T-cell (primary cell): ENCODE results near the gene EPB41L2. TPM values are rescaled to one million over a fixed set of nuclear protein-coding genes. Genes with fewer than 3 reads are reported as not detected.
"Not testable (repeated sequence)": the region's sequence is repeated elsewhere in the genome, so short reads cannot be mapped to it uniquely, and the experiment has no call there.

Source experiments
- ATAC-seq, 4 experiments: fragments of 200-7000 bp in 3 of 4; fragments of 150-1000 bp in 1 of 4; cut with Tn5 transposase; replicated peaks in 1 of 4; 1 replicate in 3 of 4; 2 replicates in 1 of 4; pipeline ENCODE4 v1.10.0; 2021; ENCODE audit warnings: moderate library complexity in 3 of 4, mild to moderate bottlenecking in 2 of 4, moderate number of reproducible peaks in 1 of 4
- CTCF ChIA-PET, 2 donors: fragments of 300-600 bp; sonication (Branson Sonifier 250); formaldehyde crosslinking; loops; one replicate each; lab custom pipeline; 2022; ENCODE audit warnings: antibody characterized with exemption in 2 of 2; lab: Charles Lee
- POLR2A ChIA-PET, 2 donors: fragments of 300-600 bp; sonication (Branson Sonifier 250); formaldehyde crosslinking; loops; one replicate each; lab custom pipeline; 2022; ENCODE audit warnings: antibody characterized with exemption in 2 of 2; lab: Charles Lee
- DNase-seq, 35 experiments: peaks; one replicate each; pipeline versions ENCODE4 v3.0.0 to v3.0.0-alpha.2; 2013 to 2023
- H3K27ac ChIP-seq: one replicate; pipeline ENCODE4 v1.5.1; 2013; ENCODE audit warnings: low read length
- H3K27me3 ChIP-seq, 2 experiments: replicated peaks in 1 of 2; 1 replicate in 1 of 2; 2 replicates in 1 of 2; pipeline versions ENCODE4 v1.6.1 to v1.7.0; 2013; ENCODE audit warnings: low read length in 1 of 2, mixed read lengths in 1 of 2; ENCODE audit not compliant: control insufficient read depth in 2 of 2, insufficient read depth in 2 of 2; ENCODE audit errors: extremely low read depth in 1 of 2
- H3K36me3 ChIP-seq, 2 donors: 1 replicate in 1 of 2; 2 replicates in 1 of 2; pipeline versions ENCODE4 v1.6.1 to v1.7.0; 2013; ENCODE audit warnings: low read length in 1 of 2; ENCODE audit not compliant: control insufficient read depth in 2 of 2, insufficient read depth in 1 of 2; ENCODE audit errors: extremely low read depth in 1 of 2
- H3K4me1 ChIP-seq, 2 experiments: 1 replicate in 1 of 2; 2 replicates in 1 of 2; pipeline versions ENCODE4 v1.6.1 to v1.7.0; 2013; ENCODE audit warnings: low read length in 2 of 2, mixed read lengths in 1 of 2; ENCODE audit not compliant: insufficient read depth in 2 of 2, control insufficient read depth in 1 of 2; ENCODE audit errors: extremely low read depth in 1 of 2
- H3K4me3 ChIP-seq, 2 donors: 1 replicate in 1 of 2; 2 replicates in 1 of 2; pipeline versions ENCODE4 v1.5.1 to v1.7.0; 2013; ENCODE audit warnings: mild to moderate bottlenecking in 2 of 2, low read length in 1 of 2, moderate library complexity in 1 of 2; ENCODE audit not compliant: control insufficient read depth in 1 of 2; ENCODE audit errors: extremely low read depth in 1 of 2
- H3K9me3 ChIP-seq: 2 replicates; pipeline ENCODE4 v1.7.0; 2013
- H3K27ac Mint-ChIP-seq, 2 donors: one replicate each; pipeline ENCODE4 v1.8.0; 2020 to 2021; ENCODE audit warnings: mild to moderate bottlenecking in 2 of 2, mixed read lengths in 2 of 2
- H3K27me3 Mint-ChIP-seq, 2 donors: one replicate each; pipeline ENCODE4 v1.8.0; 2021 to 2022; ENCODE audit warnings: mixed read lengths in 2 of 2
- H3K36me3 Mint-ChIP-seq: one replicate; pipeline ENCODE4 v1.8.0; 2021; ENCODE audit warnings: mixed read lengths
- H3K4me1 Mint-ChIP-seq, 3 donors: one replicate each; pipeline ENCODE4 v1.8.0; 2020 to 2022; ENCODE audit warnings: mixed read lengths in 3 of 3, mild to moderate bottlenecking in 1 of 3
- H3K4me3 Mint-ChIP-seq, 3 donors: one replicate each; pipeline ENCODE4 v1.8.0; 2020 to 2022; ENCODE audit warnings: mild to moderate bottlenecking in 3 of 3, mixed read lengths in 3 of 3, moderate library complexity in 3 of 3
- H3K9me3 Mint-ChIP-seq, 3 donors: one replicate each; pipeline ENCODE4 v1.8.0; 2020 to 2022; ENCODE audit warnings: mixed read lengths in 3 of 3
- WGBS: methylation state at CpG from one replicate; pipeline ENCODE4 v1.1.5; 2013; ENCODE audit warnings: missing lambda C conversion rate; ENCODE audit not compliant: insufficient coverage; 5-methylcytosine and 5-hydroxymethylcytosine counted together
- total RNA-seq, 35 experiments: library from RNA in 6 of 35; stranded (reverse) in 6 of 35; fragments of 120-200 nt in 1 of 35; gene quantifications; one replicate each; pipeline versions ENCODE4 v1.2.1 to v1.2.4 and lab custom pipeline; 2013 to 2026

Gene EPB41L2
- total RNA-seq, 5 donors from 2014 or later (not counting 1 experiment from before 2014, with no cell fraction given) = 11.1 to 15.0 (median 13.6) TPM

DNA sequence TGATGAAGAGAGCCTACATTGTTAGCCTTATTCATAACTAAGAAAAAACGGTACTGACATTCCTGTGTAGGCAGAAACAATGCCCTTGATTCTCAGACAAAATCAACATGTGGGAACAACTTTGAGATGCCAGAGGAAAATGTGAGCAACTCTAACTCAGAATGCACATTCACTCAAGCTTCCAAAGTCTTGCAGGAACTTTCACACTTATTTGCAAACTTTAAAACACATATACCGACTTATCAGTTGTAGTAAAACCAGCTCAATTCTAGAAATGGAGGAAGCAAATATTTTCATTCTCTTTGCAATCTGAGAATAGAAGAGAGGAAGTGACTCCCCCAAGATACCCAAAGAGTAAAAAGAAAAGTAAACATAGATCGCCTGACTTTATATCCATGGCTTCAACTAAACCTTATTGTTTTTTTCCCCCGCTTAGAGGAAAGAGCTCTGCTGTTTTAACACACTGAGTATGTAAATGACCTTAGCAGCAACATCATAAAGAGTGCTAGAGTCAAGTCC is 117.6 kb downstream of the EPB41L2 start:
- H3K27ac ChIP-seq = no peak overlapping the region
- H3K9me3 Mint-ChIP-seq = no peaks in the 10 kb centered on the region
- no peak overlapping the region for H3K27ac Mint-ChIP-seq
- H3K36me3 Mint-ChIP-seq = peaks cover 17% of the 10 kb centered on the region
- 75% methylated on average over 2 of the region's 4 CpGs for WGBS
- no peaks in the 10 kb centered on the region for H3K27me3 Mint-ChIP-seq
- H3K4me3 ChIP-seq = no peak overlapping the region
- H3K27me3 ChIP-seq = no peaks in the 10 kb centered on the region
- H3K9me3 ChIP-seq = no peaks in the 10 kb centered on the region
- ChIA-PET POLR2A (no interaction called here), CTCF (no interaction called here)
- no peaks in the 10 kb centered on the region for H3K36me3 ChIP-seq
- H3K4me3 Mint-ChIP-seq = no peak overlapping the region
- H3K4me1 ChIP-seq = no peaks in the 10 kb centered on the region
- no peaks in the 10 kb centered on the region for H3K4me1 Mint-ChIP-seq
- ATAC-seq (no peak), DNase-seq (no peak)

DNA sequence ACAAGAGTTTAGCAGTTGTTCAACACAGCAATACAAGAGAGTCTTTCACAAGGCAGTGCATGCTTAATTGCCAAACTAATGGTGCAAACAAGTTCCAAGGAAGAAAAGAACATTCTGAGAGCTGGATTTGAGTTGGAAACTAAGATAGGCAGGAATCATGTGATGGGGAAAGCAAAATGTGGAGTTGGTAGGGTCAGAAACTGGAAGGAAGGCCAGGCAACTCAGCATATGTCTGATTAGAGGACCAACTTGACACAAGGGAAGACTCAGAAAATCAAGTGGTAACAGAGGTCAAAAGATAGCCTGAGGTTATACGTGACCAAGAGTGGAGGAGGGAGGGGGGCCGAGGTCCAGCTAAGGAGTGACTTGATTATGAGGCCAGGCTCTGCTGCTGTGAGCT is 118.6 kb downstream of the EPB41L2 start:
- DNase-seq (no peak), ATAC-seq (no peak)
- no CpG with 5 or more reads among the region's 2 CpGs for WGBS
- H3K4me3 Mint-ChIP-seq = no peak overlapping the region
- ChIA-PET CTCF (no interaction called here), POLR2A (no interaction called here)
- no peaks in the 10 kb centered on the region for H3K27me3 Mint-ChIP-seq
- Histone ChIP-seq H3K27me3 (no peaks in the 10 kb centered on the region), H3K9me3 (no peaks in the 10 kb centered on the region), H3K27ac (no peak overlapping the region), H3K36me3 (no peaks in the 10 kb centered on the region), H3K4me3 (no peak overlapping the region), H3K4me1 (no peaks in the 10 kb centered on the region)
- H3K27ac Mint-ChIP-seq = no peak overlapping the region
- peaks cover 17% of the 10 kb centered on the region for H3K36me3 Mint-ChIP-seq
- no peaks in the 10 kb centered on the region for H3K9me3 Mint-ChIP-seq
- H3K4me1 Mint-ChIP-seq = no peaks in the 10 kb centered on the region

DNA sequence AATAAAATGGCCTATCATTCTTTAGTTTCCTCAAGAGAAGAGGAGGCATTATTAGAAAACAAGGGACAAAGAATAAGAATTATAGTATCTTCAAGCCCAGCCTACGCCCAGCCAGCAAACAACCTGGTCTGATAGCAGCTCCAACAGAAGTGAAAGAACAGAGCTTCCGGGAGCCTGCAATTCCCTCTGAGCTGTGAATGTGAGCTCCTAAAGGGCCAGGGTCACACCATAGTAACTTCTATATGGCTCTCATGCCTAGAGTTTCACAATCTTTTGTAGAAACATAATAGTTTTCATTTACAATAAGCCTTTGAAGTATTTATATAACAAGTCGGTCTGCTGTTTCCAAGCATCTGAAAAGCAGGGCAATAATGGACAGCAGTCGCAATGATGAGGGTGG is 119.3 kb downstream of the EPB41L2 start:
- Histone ChIP-seq H3K4me1 (no peaks in the 10 kb centered on the region), H3K27ac (no peak overlapping the region), H3K27me3 (no peaks in the 10 kb centered on the region), H3K36me3 (no peaks in the 10 kb centered on the region), H3K4me3 (no peak overlapping the region), H3K9me3 (no peaks in the 10 kb centered on the region)
- Mint-ChIP-seq H3K4me3 (no peak overlapping the region), H3K9me3 (no peaks in the 10 kb centered on the region), H3K36me3 (peaks cover 17% of the 10 kb centered on the region), H3K4me1 (no peaks in the 10 kb centered on the region), H3K27me3 (no peaks in the 10 kb centered on the region), H3K27ac (no peak overlapping the region)
- CTCF ChIA-PET = no interaction called here
- ATAC-seq (no peak), DNase-seq (no peak)
- POLR2A ChIA-PET = no interaction called here
- no CpG with 5 or more reads among the region's 4 CpGs for WGBS

DNA sequence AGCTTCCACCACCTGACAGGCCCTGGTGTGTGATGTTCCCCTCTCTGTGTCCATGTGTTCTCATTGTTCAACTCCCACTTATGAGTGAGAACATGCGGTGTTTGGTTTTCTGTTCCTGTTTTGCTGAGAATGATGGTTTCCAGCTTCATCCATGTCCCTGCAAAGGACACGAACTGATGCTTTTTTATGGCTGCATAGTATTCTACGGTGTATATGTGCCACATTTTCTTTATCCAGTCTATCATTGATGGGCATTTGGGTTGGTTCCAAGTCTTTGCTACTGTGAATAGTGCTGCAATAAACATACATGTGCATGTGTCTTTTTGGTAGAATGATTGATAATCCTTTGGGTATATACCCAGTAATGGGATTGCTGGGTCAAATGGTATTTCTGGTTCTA is 120.3 kb downstream of the EPB41L2 start:
- H3K27me3 ChIP-seq, H3K4me1 ChIP-seq, DNase-seq, H3K36me3 ChIP-seq, ATAC-seq, H3K4me1 Mint-ChIP-seq, H3K4me3 Mint-ChIP-seq, H3K27me3 Mint-ChIP-seq, POLR2A ChIA-PET, CTCF ChIA-PET, H3K9me3 Mint-ChIP-seq, H3K27ac Mint-ChIP-seq, H3K4me3 ChIP-seq, H3K27ac ChIP-seq, H3K9me3 ChIP-seq: not testable (repeated sequence)
- WGBS = 67% methylated on average over 1 of the region's 3 CpGs
- peaks cover 17% of the 10 kb centered on the region for H3K36me3 Mint-ChIP-seq

DNA sequence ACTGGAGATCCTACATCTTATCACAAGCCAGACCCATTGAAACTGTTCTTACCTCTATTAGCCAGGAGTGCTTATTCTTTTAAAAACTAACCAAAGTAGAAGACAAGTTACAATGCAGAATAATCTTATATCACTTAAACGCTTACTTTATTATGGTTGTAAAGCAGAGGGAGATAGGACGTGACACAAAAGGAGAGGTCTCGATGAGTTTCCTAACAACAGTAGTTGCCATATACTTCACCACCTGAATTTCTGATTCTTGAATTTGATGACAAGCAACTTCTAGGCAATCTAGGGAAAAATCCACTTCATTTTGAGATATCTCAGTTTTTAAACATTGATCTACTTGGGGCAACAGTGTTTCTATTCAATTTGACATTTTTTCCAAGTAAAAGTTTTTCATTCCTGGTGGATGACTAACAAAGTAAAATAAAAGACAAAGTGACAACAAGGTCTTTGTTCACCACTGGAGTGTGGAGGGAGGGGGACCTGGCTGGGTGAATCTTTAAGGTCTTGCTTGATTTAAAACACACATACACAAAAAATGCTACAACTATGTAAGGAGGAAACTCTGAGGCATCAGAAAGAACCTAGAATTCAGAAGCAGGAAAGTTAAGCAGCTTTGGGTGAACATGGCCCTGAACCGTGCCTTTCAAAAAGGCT is 125.0 kb downstream of the EPB41L2 start:
- CTCF ChIA-PET = no interaction called here
- Mint-ChIP-seq H3K4me1 (no peaks in the 10 kb centered on the region), H3K27ac (no peak overlapping the region), H3K4me3 (no peak overlapping the region), H3K9me3 (no peaks in the 10 kb centered on the region), H3K27me3 (no peaks in the 10 kb centered on the region), H3K36me3 (peaks cover 9% of the 10 kb centered on the region)
- H3K4me1 ChIP-seq = no peaks in the 10 kb centered on the region
- no peaks in the 10 kb centered on the region for H3K36me3 ChIP-seq
- H3K27me3 ChIP-seq = no peaks in the 10 kb centered on the region
- 83% methylated on average over 1 of the region's 4 CpGs for WGBS
- H3K9me3 ChIP-seq = no peaks in the 10 kb centered on the region
- DNase-seq (no peak), ATAC-seq (no peak)
- POLR2A ChIA-PET = no interaction called here
- no peak overlapping the region for H3K27ac ChIP-seq
- no peak overlapping the region for H3K4me3 ChIP-seq

DNA sequence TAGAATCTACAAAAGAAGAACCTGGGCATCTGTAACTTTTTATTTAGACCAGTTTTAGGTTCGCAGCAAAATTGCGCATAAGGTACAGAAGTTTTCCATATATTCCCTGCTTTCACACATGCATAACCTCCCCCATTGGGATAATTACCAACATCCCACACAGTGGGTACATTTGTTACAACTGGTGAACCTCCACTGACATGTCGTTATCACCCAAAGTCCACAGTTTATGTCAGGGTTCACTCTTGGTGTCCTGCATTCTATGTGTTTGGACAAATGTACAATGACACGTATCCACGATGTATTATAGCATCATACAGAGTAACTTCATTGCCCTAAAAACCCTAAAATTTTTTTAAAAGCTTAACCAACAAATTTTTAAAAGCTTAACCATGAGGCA is 126.1 kb downstream of the EPB41L2 start:
- Histone ChIP-seq H3K4me1 (no peaks in the 10 kb centered on the region), H3K36me3 (no peaks in the 10 kb centered on the region), H3K4me3 (no peak overlapping the region), H3K27ac (no peak overlapping the region), H3K9me3 (no peaks in the 10 kb centered on the region), H3K27me3 (no peaks in the 10 kb centered on the region)
- no peaks in the 10 kb centered on the region for H3K4me1 Mint-ChIP-seq
- H3K4me3 Mint-ChIP-seq = no peak overlapping the region
- POLR2A ChIA-PET = no interaction called here
- H3K27me3 Mint-ChIP-seq = no peaks in the 10 kb centered on the region
- ATAC-seq = no peak
- no peaks in the 10 kb centered on the region for H3K9me3 Mint-ChIP-seq
- no peak overlapping the region for H3K27ac Mint-ChIP-seq
- DNase-seq = no peak
- CTCF ChIA-PET = no interaction called here
- WGBS = 89% methylated on average over 3 of the region's 5 CpGs
- peaks cover under 1% of the 10 kb centered on the region for H3K36me3 Mint-ChIP-seq
